ENCODE measurements around the gene FBXL19. TPM values are rescaled to one million over a fixed set of nuclear protein-coding genes. Genes with fewer than 3 reads are reported as not detected.
A peak's percentile ranks its signal among the peaks of the same experiment; 100 is the strongest.

FBXL19 gene
- polyA plus RNA-seq, 1 donor from 2014 or later, result 99.6 TPM

DNA sequence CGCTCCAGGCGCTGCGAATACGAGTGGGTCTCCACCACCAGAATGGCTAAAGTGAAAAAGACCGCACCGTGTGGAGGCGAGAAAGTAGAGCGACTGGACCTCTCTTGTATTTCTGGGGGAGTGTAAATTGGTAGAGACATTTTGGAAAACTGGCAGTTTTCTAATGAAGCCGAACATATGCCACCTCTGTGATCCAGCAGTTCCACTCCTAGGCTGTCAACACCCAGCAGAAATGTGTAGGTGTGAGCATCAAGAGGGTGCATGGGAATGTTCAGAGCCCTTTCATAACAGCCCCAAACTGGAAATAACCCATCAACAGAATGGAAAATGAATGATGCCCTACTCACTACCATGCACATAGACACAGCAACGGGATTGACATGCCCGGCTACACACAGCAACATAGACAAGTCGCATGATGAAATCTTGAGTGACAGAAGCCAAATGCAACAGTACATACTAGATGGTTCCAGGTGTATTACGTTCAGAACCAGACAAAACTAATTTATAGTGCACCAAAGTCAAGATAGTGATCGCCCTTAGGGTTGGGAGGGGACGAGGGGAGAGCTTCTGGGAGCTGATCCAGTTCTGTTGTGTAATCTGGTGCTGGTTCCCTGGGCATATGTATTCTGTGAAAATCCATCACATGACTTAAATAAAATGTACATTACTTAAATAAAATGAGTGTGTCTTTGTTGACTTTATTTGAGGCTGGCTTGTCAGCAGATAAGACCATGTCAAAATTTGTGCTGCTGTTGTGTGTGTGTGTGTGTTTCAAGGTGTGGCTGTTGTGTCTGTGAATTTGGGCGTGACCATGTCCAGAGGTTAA lies 28.6 kb upstream of the FBXL19 start:
- peak overlapping the region; percentile 81 for H3K9ac ChIP-seq (ENCODE audit: low read length)
- no peaks in the 10 kb centered on the region for H3K9me2 ChIP-seq (ENCODE audit: insufficient read depth, low read length)
- H3F3A ChIP-seq (ENCODE audit: insufficient read depth, low read length, poor library complexity, severe bottlenecking), result peaks cover 5% of the 10 kb centered on the region
- no peak overlapping the region for H3K4me2 ChIP-seq (ENCODE audit: low read length)
- TF ChIP-seq CTCF (IDR thresholded peaks at IDR 0.05; ENCODE audit: poor library complexity, severe bottlenecking) (no peak), MXI1 (conservative IDR thresholded peaks at IDR 0.05; ENCODE audit: poor library complexity, severe bottlenecking) (no peak), EP300 (conservative IDR thresholded peaks at IDR 0.05; ENCODE audit: poor library complexity, severe bottlenecking) (no peak), EZH2 (IDR thresholded peaks at IDR 0.05; ENCODE audit: borderline replicate concordance, insufficient read depth, low read length, poor library complexity, severe bottlenecking) (no peak)
- TF ChIP-seq, protein P1, sequence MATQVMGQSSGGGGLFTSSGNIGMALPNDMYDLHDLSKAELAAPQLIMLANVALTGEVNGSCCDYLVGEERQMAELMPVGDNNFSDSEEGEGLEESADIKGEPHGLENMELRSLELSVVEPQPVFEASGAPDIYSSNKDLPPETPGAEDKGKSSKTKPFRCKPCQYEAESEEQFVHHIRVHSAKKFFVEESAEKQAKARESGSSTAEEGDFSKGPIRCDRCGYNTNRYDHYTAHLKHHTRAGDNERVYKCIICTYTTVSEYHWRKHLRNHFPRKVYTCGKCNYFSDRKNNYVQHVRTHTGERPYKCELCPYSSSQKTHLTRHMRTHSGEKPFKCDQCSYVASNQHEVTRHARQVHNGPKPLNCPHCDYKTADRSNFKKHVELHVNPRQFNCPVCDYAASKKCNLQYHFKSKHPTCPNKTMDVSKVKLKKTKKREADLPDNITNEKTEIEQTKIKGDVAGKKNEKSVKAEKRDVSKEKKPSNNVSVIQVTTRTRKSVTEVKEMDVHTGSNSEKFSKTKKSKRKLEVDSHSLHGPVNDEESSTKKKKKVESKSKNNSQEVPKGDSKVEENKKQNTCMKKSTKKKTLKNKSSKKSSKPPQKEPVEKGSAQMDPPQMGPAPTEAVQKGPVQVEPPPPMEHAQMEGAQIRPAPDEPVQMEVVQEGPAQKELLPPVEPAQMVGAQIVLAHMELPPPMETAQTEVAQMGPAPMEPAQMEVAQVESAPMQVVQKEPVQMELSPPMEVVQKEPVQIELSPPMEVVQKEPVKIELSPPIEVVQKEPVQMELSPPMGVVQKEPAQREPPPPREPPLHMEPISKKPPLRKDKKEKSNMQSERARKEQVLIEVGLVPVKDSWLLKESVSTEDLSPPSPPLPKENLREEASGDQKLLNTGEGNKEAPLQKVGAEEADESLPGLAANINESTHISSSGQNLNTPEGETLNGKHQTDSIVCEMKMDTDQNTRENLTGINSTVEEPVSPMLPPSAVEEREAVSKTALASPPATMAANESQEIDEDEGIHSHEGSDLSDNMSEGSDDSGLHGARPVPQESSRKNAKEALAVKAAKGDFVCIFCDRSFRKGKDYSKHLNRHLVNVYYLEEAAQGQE (IDR thresholded peaks at IDR 0.05; ENCODE audit: borderline replicate concordance), result no peak
- H3K79me2 ChIP-seq (replicated peaks; ENCODE audit: insufficient read depth, low read length), result peaks cover 4% of the 10 kb centered on the region
- H4K20me1 ChIP-seq (ENCODE audit: insufficient read depth), result no peaks in the 10 kb centered on the region
- no peaks in the 10 kb centered on the region for H3K9me3 ChIP-seq (ENCODE audit: low read length)
- no peak overlapping the region for H2AFZ ChIP-seq (ENCODE audit: low read depth, low read length)
- peak overlapping the region; percentile 68 for H3K4me3 ChIP-seq (ENCODE audit: low read length)
- H3K27ac ChIP-seq (ENCODE audit: low read length), result no peak overlapping the region
- no peaks in the 10 kb centered on the region for H3K27me3 ChIP-seq (ENCODE audit: insufficient read depth, low read depth, low read length)
- no peaks in the 10 kb centered on the region for H3K36me3 ChIP-seq (ENCODE audit: insufficient read depth, low read length)

DNA sequence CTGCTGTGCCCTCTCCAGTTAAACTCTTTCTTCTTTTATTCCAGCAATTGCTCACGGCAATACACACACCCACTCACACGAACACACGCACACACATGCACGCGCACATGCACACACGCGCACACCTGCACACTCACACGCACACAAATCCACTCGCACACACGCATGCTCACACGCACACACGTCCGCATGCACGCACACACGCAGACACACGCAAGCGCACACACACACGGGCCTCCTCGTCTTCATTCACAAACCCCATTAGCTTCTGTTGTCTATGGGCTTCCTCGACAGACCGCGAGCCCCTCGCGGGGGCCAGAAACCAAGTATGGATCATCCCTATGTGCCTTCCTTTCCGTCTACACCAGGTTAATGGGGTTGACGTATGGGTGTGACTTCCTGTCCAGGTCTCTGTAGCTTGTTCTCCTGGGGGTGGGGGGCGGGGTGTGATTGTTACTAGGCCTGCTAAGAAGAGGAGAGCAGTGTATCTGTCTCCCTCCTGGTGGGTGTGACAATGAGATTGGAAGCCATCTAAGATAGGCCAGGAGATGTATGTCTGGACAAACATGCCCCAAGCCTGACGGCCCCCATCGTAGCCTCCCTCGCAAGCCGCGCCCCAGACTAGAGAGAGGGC lies 27.6 kb upstream of the FBXL19 start:
- H3K27ac ChIP-seq (ENCODE audit: low read length), result no peak overlapping the region
- TF ChIP-seq EZH2 (IDR thresholded peaks at IDR 0.05; ENCODE audit: borderline replicate concordance, insufficient read depth, low read length, poor library complexity, severe bottlenecking) (no peak), POLR2AphosphoS5 (IDR thresholded peaks at IDR 0.05) (peak; percentile 11)
- no peak overlapping the region for H3K9ac ChIP-seq (ENCODE audit: low read length)
- peaks cover 5% of the 10 kb centered on the region for H3F3A ChIP-seq (ENCODE audit: insufficient read depth, low read length, poor library complexity, severe bottlenecking)
- no peaks in the 10 kb centered on the region for H3K27me3 ChIP-seq (ENCODE audit: insufficient read depth, low read depth, low read length)
- H3K4me3 ChIP-seq (ENCODE audit: low read length), result no peak overlapping the region
- no peaks in the 10 kb centered on the region for H3K36me3 ChIP-seq (ENCODE audit: insufficient read depth, low read length)
- H3K79me2 ChIP-seq (replicated peaks; ENCODE audit: insufficient read depth, low read length), result peaks cover 4% of the 10 kb centered on the region
- H2AFZ ChIP-seq (ENCODE audit: low read depth, low read length), result no peak overlapping the region
- no peaks in the 10 kb centered on the region for H4K20me1 ChIP-seq (ENCODE audit: insufficient read depth)
- H3K9me2 ChIP-seq (ENCODE audit: insufficient read depth, low read length), result no peaks in the 10 kb centered on the region
- no peak overlapping the region for H3K4me2 ChIP-seq (ENCODE audit: low read length)
- no peaks in the 10 kb centered on the region for H3K9me3 ChIP-seq (ENCODE audit: low read length)

Data from neural cell (in vitro differentiated cells).